ENCODE data around the gene CETP.

The CETP gene

GRCh38 chr16:57024894-57025680 lies 63.3 kb downstream of the CETP start:
- FAIRE-seq = no peak

DNA sequence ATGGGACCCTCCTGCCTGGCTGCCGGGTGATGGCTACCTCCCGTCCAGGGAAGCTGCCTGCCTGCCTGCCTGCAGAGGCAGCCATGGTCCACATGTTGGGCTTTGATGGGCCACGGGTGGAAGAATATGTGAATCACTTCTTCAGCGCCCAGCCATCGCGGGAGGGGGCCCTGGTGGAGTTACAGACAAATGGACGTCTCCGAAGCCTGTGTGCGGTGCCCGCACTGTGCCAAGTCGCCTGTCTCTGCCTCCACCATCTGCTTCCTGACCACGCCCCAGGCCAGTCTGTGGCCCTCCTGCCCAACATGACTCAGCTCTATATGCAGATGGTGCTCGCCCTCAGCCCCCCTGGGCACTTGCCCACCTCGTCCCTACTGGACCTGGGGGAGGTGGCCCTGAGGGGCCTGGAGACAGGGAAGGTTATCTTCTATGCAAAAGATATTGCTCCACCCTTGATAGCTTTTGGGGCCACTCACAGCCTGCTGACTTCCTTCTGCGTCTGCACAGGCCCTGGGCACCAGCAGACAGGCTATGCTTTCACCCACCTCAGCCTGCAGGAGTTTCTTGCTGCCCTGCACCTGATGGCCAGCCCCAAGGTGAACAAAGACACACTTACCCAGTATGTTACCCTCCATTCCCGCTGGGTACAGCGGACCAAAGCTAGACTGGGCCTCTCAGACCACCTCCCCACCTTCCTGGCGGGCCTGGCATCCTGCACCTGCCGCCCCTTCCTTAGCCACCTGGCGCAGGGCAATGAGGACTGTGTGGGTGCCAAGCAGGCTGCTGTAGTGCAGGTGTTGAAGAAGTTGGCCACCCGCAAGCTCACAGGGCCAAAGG lies 64.4 kb downstream of the CETP start:
- no peak for FAIRE-seq

DNA sequence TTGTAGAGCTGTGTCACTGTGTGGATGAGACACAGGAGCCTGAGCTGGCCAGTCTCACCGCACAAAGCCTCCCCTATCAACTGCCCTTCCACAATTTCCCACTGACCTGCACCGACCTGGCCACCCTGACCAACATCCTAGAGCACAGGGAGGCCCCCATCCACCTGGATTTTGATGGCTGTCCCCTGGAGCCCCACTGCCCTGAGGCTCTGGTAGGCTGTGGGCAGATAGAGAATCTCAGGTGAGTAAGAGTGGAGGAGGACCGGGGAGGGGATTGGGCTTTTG lies 65.0 kb downstream of the CETP start:
- no peak for FAIRE-seq

GRCh38 chr16:57027067-57027466 lies 65.3 kb downstream of the CETP start:
- no peak for FAIRE-seq

DNA sequence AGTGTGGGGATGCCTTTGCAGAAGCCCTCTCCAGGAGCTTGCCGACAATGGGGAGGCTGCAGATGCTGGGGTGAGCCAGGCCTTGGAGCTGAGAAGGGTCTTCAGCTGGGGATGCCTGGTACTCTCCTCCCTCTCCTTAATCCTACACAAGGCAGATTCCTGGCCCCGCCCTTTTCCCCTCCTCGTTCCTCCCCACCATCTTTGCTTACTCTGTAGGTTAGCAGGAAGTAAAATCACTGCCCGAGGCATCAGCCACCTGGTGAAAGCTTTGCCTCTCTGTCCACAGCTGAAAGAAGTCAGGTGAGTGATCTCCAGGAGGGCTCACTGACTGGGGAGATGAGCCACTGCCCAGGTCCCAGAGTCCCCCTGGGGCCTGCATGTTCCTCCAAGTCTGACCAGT lies 66.3 kb downstream of the CETP start:
- FAIRE-seq = no peak

GRCh38 chr16:57029161-57030160 lies 67.7 kb downstream of the CETP start:
- no peak for FAIRE-seq

GRCh38 chr16:57030346-57030902 lies 68.7 kb downstream of the CETP start:
- FAIRE-seq = no peak

GRCh38 chr16:57031156-57031555 lies 69.4 kb downstream of the CETP start:
- FAIRE-seq = no peak

GRCh38 chr16:57032346-57032745 lies 70.6 kb downstream of the CETP start:
- FAIRE-seq = no peak

DNA sequence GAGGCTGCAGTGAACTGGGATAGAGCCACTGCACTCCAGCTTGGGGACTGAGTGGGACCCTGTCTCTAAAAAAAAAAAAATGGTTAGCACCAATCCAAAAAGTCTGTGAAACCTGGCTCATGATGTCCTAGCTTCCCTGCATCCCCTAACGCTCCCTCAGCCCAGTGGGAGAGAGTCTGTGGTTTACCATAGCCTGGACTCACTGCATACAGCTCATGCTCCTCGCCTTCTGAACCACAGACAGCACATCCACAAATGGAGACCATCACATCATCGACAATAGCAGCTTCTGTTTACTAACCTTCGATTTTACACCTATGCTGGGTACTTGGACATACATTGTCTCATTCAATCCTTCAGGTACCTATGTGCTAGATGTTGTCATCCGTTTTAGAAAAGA lies 71.2 kb downstream of the CETP start:
- FAIRE-seq = no peak
